A549 (cell line): ENCODE results near the gene ZMYND10.
A peak's percentile ranks its signal among the peaks of the same experiment; 100 is the strongest.

Experiments used
- CTCF ChIP-seq: fragments of >200 bp; sonication (Bioruptor Twin); formaldehyde crosslinking; IDR thresholded peaks from 3 replicates; pipeline ENCODE4 v1.5.1; 2016
- E2F6 ChIP-seq: IDR thresholded peaks from 2 replicates; pipeline ENCODE4 v1.6.1; 2012; ENCODE audit warnings: low read depth, borderline replicate concordance
- PBX3 ChIP-seq: IDR thresholded peaks from 2 replicates; pipeline ENCODE4 v1.6.1; 2012
- ZSCAN20 ChIP-seq: fragments of 250-450 bp; sonication (Bioruptor Pico); IDR thresholded peaks from 2 replicates; pipeline ENCODE4 v1.8.0; 2022; ENCODE audit warnings: mild to moderate bottlenecking, moderate library complexity

GRCh38 chr3:50337175-50337861 is 8.2 kb downstream of the ZMYND10 start:
- TF ChIP-seq PBX3 (no peak; the same call in 1 of the 2 replicates), E2F6 (peak; percentile 91; the same call in 1 of the 2 replicates), CTCF (no peak), ZSCAN20 (CRISPR knock-in tag) (no peak)
